Liver (tissue), 3 donors: ENCODE data around the gene GOLGA1.

ENCODE experiments used
- CTCF ChIP-seq: fragments of 150-350 bp; IDR thresholded peaks from 2 replicates; pipeline ENCODE4 v1.5.1; 2017; ENCODE audit warnings: improper control_type of control experiment, low read depth, low read length; ENCODE audit not compliant: missing input control
- FOXA1 ChIP-seq: IDR thresholded peaks from 2 replicates; pipeline ENCODE4 v1.6.1; 2016; ENCODE audit warnings: antibody characterized with exemption
- GABPA ChIP-seq, 2 donors: IDR thresholded peaks in 1 of 2; conservative IDR thresholded peaks in 1 of 2; 2 replicates each; pipeline ENCODE4 v1.6.1; 2016; ENCODE audit warnings: antibody characterized with exemption in 2 of 2, mild to moderate bottlenecking in 1 of 2, moderate library complexity in 1 of 2
- JUND ChIP-seq, 2 donors: IDR thresholded peaks; 2 replicates each; pipeline ENCODE4 v1.6.1; 2016; ENCODE audit warnings: antibody characterized with exemption in 2 of 2
- MAX ChIP-seq: IDR thresholded peaks from 2 replicates; pipeline ENCODE4 v1.6.1; 2016; ENCODE audit warnings: antibody characterized with exemption
- RAD21 ChIP-seq, 2 donors: IDR thresholded peaks; 2 replicates each; pipeline ENCODE4 v1.6.1; 2016; ENCODE audit warnings: antibody characterized with exemption in 2 of 2, mild to moderate bottlenecking in 2 of 2
- RXRA ChIP-seq, 2 donors: IDR thresholded peaks; 2 replicates each; pipeline ENCODE4 v1.6.1; 2017 to 2018; ENCODE audit warnings: antibody characterized with exemption in 2 of 2, mild to moderate bottlenecking in 1 of 2
- SP1 ChIP-seq: IDR thresholded peaks from 2 replicates; pipeline ENCODE4 v1.6.1; 2018; ENCODE audit warnings: antibody characterized with exemption, mild to moderate bottlenecking
- TAF1 ChIP-seq: conservative IDR thresholded peaks from 2 replicates; pipeline ENCODE4 v1.6.1; 2016; ENCODE audit warnings: antibody characterized with exemption, mild to moderate bottlenecking
- YY1 ChIP-seq: IDR thresholded peaks from 2 replicates; pipeline ENCODE4 v1.6.1; 2016; ENCODE audit warnings: antibody characterized with exemption, mild to moderate bottlenecking
- ZBTB33 ChIP-seq: IDR thresholded peaks from 2 replicates; pipeline ENCODE4 v1.6.1; 2016; ENCODE audit warnings: antibody characterized with exemption
- donor health status: healthy.
- donor health status: healthy.

- TF ChIP-seq FOXA1 (no peak), SP1 (no peak), CTCF (no peak), MAX (no peak), JUND (IDR thresholded peaks at IDR 0.05) (no peak), TAF1 (no peak), YY1 (no peak), RXRA (IDR thresholded peaks at IDR 0.05) (no peak), ZBTB33 (no peak), RAD21 (IDR thresholded peaks at IDR 0.05) (no peak), GABPA (IDR thresholded peaks at IDR 0.05 in 1 of 2, conservative IDR thresholded peaks at IDR 0.05 in 1 of 2) (no peak)
Observed at GRCh38 chr9:124983698-124984097, 42.8 kb upstream of the GOLGA1 start.
